GM13977 (cell line): ENCODE measurements around the gene CD3D.

ENCODE experiments used
- DNase-seq: peaks from one replicate; pipeline ENCODE4 v3.0.0; 2012; ENCODE audit warnings: low spot score
- CTCF ChIP-seq: IDR thresholded peaks from 2 replicates; pipeline ENCODE4 v1.5.1; 2012; ENCODE audit warnings: mild to moderate bottlenecking, control low read depth; ENCODE audit not compliant: insufficient read depth; ENCODE audit errors: extremely low read depth, missing control alignments
- in situ Hi-C: fragments of 300-500 bp; cut with MboI; formaldehyde crosslinking; loops from one replicate; pipeline ENCODE4 v1.12.0; 2022; ENCODE audit warnings: low sequenced_read_pairs, low pct_unique_long_range_greater_than_20kb, mixed read lengths, inconsistent platforms; ENCODE audit not compliant: unreplicated experiment

The CD3D gene

GRCh38 chr11:118374729-118375128, 32.2 kb upstream of the CD3D start:
- no peak for TF ChIP-seq CTCF
- in situ Hi-C loops: no loop called here
- no peak for DNase-seq

- in situ Hi-C loops: no loop called here
- DNase-seq: no peak
- no peak for TF ChIP-seq CTCF
Observed at GRCh38 chr11:118373871-118374270, 31.4 kb upstream of the CD3D start.

- TF ChIP-seq CTCF: no peak
- DNase-seq: no peak
- in situ Hi-C loops: no loop called here
Observed at GRCh38 chr11:118373263-118373662, 30.8 kb upstream of the CD3D start.

GRCh38 chr11:118370774-118371173, 28.3 kb upstream of the CD3D start:
- TF ChIP-seq CTCF: no peak
- in situ Hi-C loops: no loop called here
- DNase-seq: no peak

- in situ Hi-C loops: no loop called here
- TF ChIP-seq CTCF: no peak
- DNase-seq: no peak
Observed at GRCh38 chr11:118366287-118366686, 23.8 kb upstream of the CD3D start.

- DNase-seq: no peak
- in situ Hi-C loops: no loop called here
- TF ChIP-seq CTCF: no peak
Observed at GRCh38 chr11:118364956-118365615, 22.6 kb upstream of the CD3D start.
